Measurements from ENCODE around the gene TBC1D12.

GRCh38 chr10:94420516-94420915, 18.2 kb downstream of the TBC1D12 start:
- TF ChIP-seq CTCF (conservative IDR thresholded peaks at IDR 0.05; ENCODE audit: low read length) (no peak), EZH2phosphoT487 (IDR thresholded peaks at IDR 0.05; ENCODE audit: borderline replicate concordance, low read depth, low read length) (no peak)

Measured in OCI-LY7 (cell line).